Measurements from ENCODE around the gene VPS4B. TPM values are rescaled to one million over a fixed set of nuclear protein-coding genes. Genes with fewer than 3 reads are reported as not detected.
"Not testable (repeated sequence)": the region's sequence is repeated elsewhere in the genome, so short reads cannot be mapped to it uniquely, and the experiment has no call there.

VPS4B gene
- total RNA-seq, 3 donors from 2014 or later: 34.1 to 61.5 (median 35.7) TPM

- H3K36me3 ChIP-seq: no peaks in the 10 kb centered on the region
- no peaks in the 10 kb centered on the region for H3K4me1 ChIP-seq
- intact Hi-C loops (cut with DNase I; ENCODE audit: low total_unique reads): no loop called here
- no peak overlapping the region for H3K27ac ChIP-seq
- no peaks in the 10 kb centered on the region for H3K9me3 ChIP-seq
- no peak overlapping the region for H3K4me3 ChIP-seq
- H3K27me3 ChIP-seq: no peaks in the 10 kb centered on the region
- no peak for DNase-seq (ENCODE audit: low spot score in 2 of 2)
- TF ChIP-seq POLR2A (IDR thresholded peaks at IDR 0.05) (no peak), POLR2AphosphoS5 (IDR thresholded peaks at IDR 0.05) (no peak), CTCF (IDR thresholded peaks at IDR 0.05) (no peak)
These were observed 42.2 kb upstream of the VPS4B start for GRCh38 chr18:63464434-63464833.

GRCh38 chr18:63460414-63460813 is 38.1 kb upstream of the VPS4B start:
- intact Hi-C loops (cut with DNase I; ENCODE audit: low total_unique reads): no loop called here
- no peak for DNase-seq (ENCODE audit: low spot score in 2 of 2)
- Histone ChIP-seq H3K9me3 (no peaks in the 10 kb centered on the region), H3K27ac (no peak overlapping the region), H3K27me3 (no peaks in the 10 kb centered on the region), H3K4me3 (no peak overlapping the region), H3K36me3 (no peaks in the 10 kb centered on the region), H3K4me1 (no peaks in the 10 kb centered on the region)
- no peak for TF ChIP-seq POLR2AphosphoS5 (IDR thresholded peaks at IDR 0.05)
- no peak for TF ChIP-seq POLR2A (IDR thresholded peaks at IDR 0.05)
- no peak for TF ChIP-seq CTCF (IDR thresholded peaks at IDR 0.05)

- no peaks in the 10 kb centered on the region for H3K4me1 ChIP-seq
- no peak overlapping the region for H3K27ac ChIP-seq
- H3K27me3 ChIP-seq: no peaks in the 10 kb centered on the region
- H3K9me3 ChIP-seq: no peaks in the 10 kb centered on the region
- no peak for DNase-seq (ENCODE audit: low spot score in 2 of 2)
- no peak for TF ChIP-seq POLR2AphosphoS5 (IDR thresholded peaks at IDR 0.05)
- TF ChIP-seq CTCF (IDR thresholded peaks at IDR 0.05): no peak
- no peak for TF ChIP-seq POLR2A (IDR thresholded peaks at IDR 0.05)
- intact Hi-C loops (cut with DNase I; ENCODE audit: low total_unique reads): no loop called here
- no peak overlapping the region for H3K4me3 ChIP-seq
- no peaks in the 10 kb centered on the region for H3K36me3 ChIP-seq
These were observed 35.7 kb upstream of the VPS4B start for GRCh38 chr18:63457977-63458376.

- intact Hi-C loops (cut with DNase I; ENCODE audit: low total_unique reads): no loop called here
These were observed 32.2 kb upstream of the VPS4B start for GRCh38 chr18:63454497-63454896.

GRCh38 chr18:63452751-63453150 is 30.5 kb upstream of the VPS4B start:
- H3K4me3 ChIP-seq; H3K4me1 ChIP-seq; DNase-seq (ENCODE audit: low spot score in 2 of 2); H3K9me3 ChIP-seq; intact Hi-C loops (cut with DNase I; ENCODE audit: low total_unique reads); H3K27ac ChIP-seq; H3K36me3 ChIP-seq; H3K27me3 ChIP-seq: not testable (repeated sequence)

More at GRCh38 chr18:63454497-63454896, 32.2 kb upstream of the VPS4B start:
- no peaks in the 10 kb centered on the region for H3K9me3 ChIP-seq
- H3K4me3 ChIP-seq: no peak overlapping the region
- H3K36me3 ChIP-seq: no peaks in the 10 kb centered on the region
- no peak for TF ChIP-seq POLR2A (IDR thresholded peaks at IDR 0.05)
- TF ChIP-seq POLR2AphosphoS5 (IDR thresholded peaks at IDR 0.05): no peak
- no peak for TF ChIP-seq CTCF (IDR thresholded peaks at IDR 0.05)
- H3K27me3 ChIP-seq: no peaks in the 10 kb centered on the region
- no peaks in the 10 kb centered on the region for H3K4me1 ChIP-seq
- no peak overlapping the region for H3K27ac ChIP-seq
- no peak for DNase-seq (ENCODE audit: low spot score in 2 of 2)

All from breast epithelium (tissue), 4 donors.